GM18507 (cell line): ENCODE data around the gene ATRX.
"Not testable (repeated sequence)": the region's sequence is repeated elsewhere in the genome, so short reads cannot be mapped to it uniquely, and the experiment has no call there.

Source experiments
- DNase-seq: peaks from one replicate; pipeline ENCODE4 v3.0.0; 2011; ENCODE audit warnings: low read depth; ENCODE audit not compliant: insufficient read length; ENCODE audit errors: extremely low spot score
- FAIRE-seq: peaks from 2 replicates; lab custom pipeline; 2011; peaks lifted over from hg19 to GRCh38; lab: Jason Lieb, UNC

ATRX gene

DNA sequence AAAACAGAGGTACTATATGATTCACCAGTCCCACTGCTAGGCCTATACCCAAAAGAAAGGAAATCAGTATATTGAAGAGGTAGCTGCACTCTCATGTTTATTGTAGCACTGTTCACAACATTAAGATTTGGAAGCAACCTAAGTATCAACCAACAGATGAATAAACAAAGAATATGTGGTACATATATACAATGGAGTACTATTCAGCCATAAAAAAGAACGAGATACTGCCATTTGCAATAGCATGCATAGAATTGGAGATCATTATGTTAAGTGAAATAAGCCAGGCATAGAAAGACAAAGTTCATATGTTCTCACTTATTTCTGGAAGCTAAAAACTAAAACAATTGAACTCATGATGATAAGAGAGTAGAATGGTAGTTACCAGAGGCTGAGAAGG, 266.3 kb downstream of the ATRX start:
- no peak for DNase-seq
- no peak for FAIRE-seq

DNA sequence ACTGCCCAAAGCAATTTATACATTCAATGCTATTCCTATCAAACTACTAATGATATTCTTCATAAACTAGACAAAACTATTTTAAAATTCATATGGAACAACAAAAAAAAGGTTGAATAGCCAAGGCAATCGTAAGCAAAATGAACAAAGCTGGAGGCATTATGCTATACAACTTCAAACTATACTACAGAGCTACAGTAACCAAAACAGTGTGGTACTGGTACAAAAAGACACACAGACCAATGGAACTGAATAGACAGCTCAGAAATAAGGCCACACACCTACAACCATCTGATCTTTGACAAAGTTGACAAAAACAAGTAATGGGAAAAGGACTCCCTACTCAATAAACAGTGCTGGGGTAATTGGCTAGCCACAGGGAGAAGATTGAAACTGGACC, 271.8 kb downstream of the ATRX start:
- FAIRE-seq (no peak), DNase-seq (no peak)

- DNase-seq (no peak), FAIRE-seq (no peak)
Observed at GRCh38 chrX:77510007-77510406, 276.0 kb downstream of the ATRX start.

DNA sequence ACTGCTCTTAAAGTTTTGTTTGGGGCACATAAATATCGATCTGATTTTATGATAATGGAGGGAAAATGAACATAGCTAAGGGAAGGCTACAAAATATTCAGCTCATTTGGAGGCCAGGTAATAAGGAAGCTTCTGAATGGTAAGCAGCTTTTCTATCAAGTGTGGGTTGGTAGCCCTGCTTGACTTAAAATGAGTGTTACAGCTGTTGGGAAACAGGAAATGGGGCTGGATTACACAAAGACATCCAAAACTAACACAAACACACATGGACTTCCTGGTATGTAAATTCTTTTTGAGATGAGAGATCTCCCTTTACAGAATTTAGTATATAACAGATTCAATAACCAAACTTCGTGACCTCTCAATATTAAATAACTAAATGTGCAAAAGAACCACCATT, 280.8 kb downstream of the ATRX start:
- no peak for DNase-seq
- FAIRE-seq: no peak

DNA sequence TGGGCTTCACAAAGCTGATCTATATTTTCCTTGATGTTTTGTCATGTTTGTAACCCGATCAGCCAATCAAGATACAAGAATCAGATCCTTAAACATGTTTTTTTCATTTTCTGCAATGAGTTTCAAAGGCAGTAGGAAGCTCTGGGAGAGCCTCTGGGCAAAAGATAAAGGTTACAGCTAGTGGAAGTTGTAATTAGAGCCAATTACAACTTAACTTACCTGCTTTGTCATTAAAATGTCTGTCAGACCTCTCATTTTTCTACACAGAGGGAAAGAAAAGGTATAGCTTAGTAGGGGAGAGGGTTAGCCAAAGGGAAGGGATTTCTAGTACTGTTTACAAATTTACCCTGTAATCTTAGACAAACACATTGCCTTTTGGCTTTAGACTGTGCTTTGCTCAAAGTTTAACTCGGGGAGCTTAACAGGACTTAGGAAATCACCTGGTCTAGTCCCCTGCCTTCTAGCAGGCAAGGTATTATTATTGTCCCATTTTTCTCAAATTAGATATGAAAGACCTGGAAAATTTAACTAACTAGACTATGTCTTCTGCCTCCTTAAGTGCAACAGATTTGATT, 283.0 kb downstream of the ATRX start:
- no peak for FAIRE-seq
- DNase-seq: no peak

- FAIRE-seq, DNase-seq: not testable (repeated sequence)
Observed at GRCh38 chrX:77500164-77500563, 285.9 kb downstream of the ATRX start.

DNA sequence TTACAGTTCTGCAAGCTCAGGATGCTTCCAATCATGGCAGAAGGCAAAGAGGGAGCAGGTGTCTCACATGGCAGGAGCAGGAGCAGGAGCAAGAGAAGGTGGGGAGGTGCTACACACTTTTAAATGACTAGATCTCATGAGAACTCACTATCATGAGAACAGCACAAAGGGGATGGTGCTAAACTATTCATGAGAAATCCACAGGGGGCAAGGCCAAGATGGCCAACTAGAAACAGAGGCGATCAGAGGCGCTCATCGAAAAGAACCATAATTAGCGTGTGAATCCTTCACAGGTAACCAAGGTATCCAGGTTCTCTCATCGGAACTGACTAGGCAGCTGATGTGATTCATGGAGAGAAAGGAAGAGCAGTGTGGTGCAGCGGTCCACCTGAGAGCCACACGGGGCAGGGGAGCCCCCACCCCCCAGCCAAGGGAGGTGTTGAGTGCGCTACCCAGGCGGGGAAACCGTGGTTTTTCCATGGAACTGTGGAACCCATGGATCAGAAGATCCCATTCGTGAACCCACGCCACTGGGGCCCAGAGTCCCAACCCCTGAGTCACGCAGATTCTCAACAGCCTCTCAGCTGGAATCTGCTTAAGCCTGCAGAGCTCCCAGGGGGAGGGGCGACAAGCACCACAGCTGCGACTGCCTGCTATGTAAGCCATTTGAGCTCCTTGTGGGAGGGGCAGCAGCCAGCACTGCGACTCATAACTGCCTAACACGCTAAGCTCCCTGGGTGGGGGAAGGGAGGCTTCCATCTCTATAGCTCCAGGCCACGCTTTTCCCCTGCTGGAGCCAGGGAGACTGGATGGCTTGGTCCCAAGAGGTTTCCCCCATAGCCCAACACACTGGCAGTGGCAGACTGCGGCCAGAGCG, 292.1 kb downstream of the ATRX start:
- no peak for FAIRE-seq
- no peak for DNase-seq

DNA sequence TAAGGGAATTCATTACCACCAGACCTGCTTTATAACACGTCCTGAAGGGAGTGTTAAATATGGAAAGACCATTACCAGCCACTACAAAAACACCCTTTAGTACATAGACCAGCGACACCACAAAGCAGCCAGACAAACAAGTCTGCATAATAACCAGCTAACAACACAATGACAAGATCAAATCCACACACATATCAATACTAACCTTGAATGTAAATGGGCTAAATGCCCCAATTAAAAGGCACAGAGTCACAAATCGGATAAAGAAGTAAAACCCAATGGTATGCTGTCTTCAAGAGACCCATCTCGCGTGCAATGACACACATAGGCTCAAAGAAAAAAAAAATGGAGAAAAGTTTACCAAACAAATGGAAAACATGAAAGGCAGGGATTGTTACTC, 302.0 kb downstream of the ATRX start:
- DNase-seq (no peak), FAIRE-seq (no peak)

- DNase-seq: no peak
- no peak for FAIRE-seq
Observed at GRCh38 chrX:77455437-77455836, 330.6 kb downstream of the ATRX start.
